ENCODE measurements around the gene MANSC1. TPM values are rescaled to one million over a fixed set of nuclear protein-coding genes. Genes with fewer than 3 reads are reported as not detected.

MANSC1 gene
- total RNA-seq, 1 experiment from 2014 or later, result 9.1 TPM

DNA sequence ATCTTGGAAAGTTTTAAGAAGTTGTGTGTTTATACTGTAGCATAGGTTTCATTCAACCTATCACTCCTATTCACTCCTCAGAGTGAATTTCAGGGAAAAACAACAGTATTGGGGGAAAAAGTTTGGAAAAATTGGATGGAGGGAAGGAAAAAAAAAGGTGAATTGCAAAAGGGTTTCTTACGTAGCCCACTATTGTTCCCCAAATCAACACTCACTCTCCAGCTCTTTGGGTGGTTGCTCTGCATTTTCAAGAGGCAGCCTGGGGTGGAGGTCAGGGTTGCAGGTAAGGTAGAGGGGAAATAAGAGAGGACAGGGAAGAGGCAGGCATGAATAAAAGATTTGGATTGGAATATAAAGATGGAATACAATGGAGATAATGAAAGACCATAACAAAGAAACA, 49.1 kb upstream of the MANSC1 start:
- Histone ChIP-seq H2AFZ (ENCODE audit: low read length) (no peak overlapping the region), H3K79me2 (ENCODE audit: insufficient read depth, low read length) (no peaks in the 10 kb centered on the region), H3K27ac (ENCODE audit: insufficient read length, low read depth, low read length) (no peak overlapping the region), H3K4me2 (ENCODE audit: insufficient read depth, insufficient read length, low read length) (no peak overlapping the region), H3K23ac (ENCODE audit: insufficient read length, low read depth, low read length) (no peak overlapping the region), H3K9ac (ENCODE audit: extremely low read depth, insufficient read length, low read length) (no peak overlapping the region), H3K23me2 (ENCODE audit: insufficient read length, low read depth, low read length, poor library complexity, severe bottlenecking) (no peaks in the 10 kb centered on the region), H3K9me3 (ENCODE audit: control insufficient read depth, low read depth, low read length) (no peaks in the 10 kb centered on the region), H2BK15ac (ENCODE audit: low read depth, low read length) (no peak overlapping the region), H3K56ac (ENCODE audit: insufficient read length, low read depth, low read length) (no peak overlapping the region), H3K4me1 (ENCODE audit: insufficient read depth, low read length) (peaks cover 8% of the 10 kb centered on the region; the same call in 1 of the 2 replicates), H4K5ac (ENCODE audit: insufficient read length, low read depth, low read length) (no peak overlapping the region), H3K27me3 (ENCODE audit: insufficient read depth, low read length) (no peaks in the 10 kb centered on the region), H3K79me1 (ENCODE audit: insufficient read depth, low read depth, low read length, poor library complexity, severe bottlenecking) (no peaks in the 10 kb centered on the region), H2BK120ac (ENCODE audit: low read depth, low read length, poor library complexity, severe bottlenecking) (no peak overlapping the region), H4K91ac (ENCODE audit: insufficient read length, low read depth, low read length) (no peak overlapping the region), H3K18ac (ENCODE audit: insufficient read length, low read depth, low read length) (no peak overlapping the region), H2BK5ac (ENCODE audit: insufficient read length, low read length) (no peak overlapping the region), H2BK20ac (ENCODE audit: low read depth, low read length, poor library complexity, severe bottlenecking) (no peak overlapping the region), H3K14ac (ENCODE audit: insufficient read depth, low read length) (no peak overlapping the region), H4K8ac (replicated peaks; ENCODE audit: insufficient read length, low read depth, low read length) (no peak overlapping the region), H2AK5ac (ENCODE audit: insufficient read length, low read length) (no peak overlapping the region), H3T11ph (ENCODE audit: low read length) (no peak overlapping the region), H2BK12ac (ENCODE audit: insufficient read length, low read depth, low read length) (no peak overlapping the region), H3K4ac (ENCODE audit: low read depth, low read length) (no peak overlapping the region), H4K20me1 (ENCODE audit: control insufficient read depth, insufficient read depth, insufficient read length) (no peaks in the 10 kb centered on the region)
- H3K4me3 Mint-ChIP-seq, result no peak overlapping the region; a peak in 1 of 5 replicates
- no peak for TF ChIP-seq CTCF (conservative IDR thresholded peaks at IDR 0.05)
- peaks cover 2 to 14% (median 4%) of the 10 kb centered on the region in 3 experiments; a peak in 6 of 7 replicates for H3K36me3 Mint-ChIP-seq (ENCODE audit: insufficient read depth in 1 of 3, low read depth in 3 of 3)
- peak overlapping the region; percentile 57 to 76 (median 59); a peak in 5 of 7 replicates for H3K27ac Mint-ChIP-seq
- WGBS (ENCODE audit: extremely low coverage, insufficient read length, low lambda C conversion rate), result no CpG with 5 or more reads among the region's 1 CpG
- H3K27me3 Mint-ChIP-seq (ENCODE audit: low read depth), result no peaks in the 10 kb centered on the region
- H3K4me1 Mint-ChIP-seq, result peaks cover 50 to 52% of the 10 kb centered on the region in 2 experiments
- peaks cover 2 to 3% of the 10 kb centered on the region in 2 experiments; a peak in 1 of 5 replicates for H3K9me3 Mint-ChIP-seq
- DNase-seq, result no peak
